Measurements from ENCODE around the gene CDKN1C.

Gene CDKN1C

DNA sequence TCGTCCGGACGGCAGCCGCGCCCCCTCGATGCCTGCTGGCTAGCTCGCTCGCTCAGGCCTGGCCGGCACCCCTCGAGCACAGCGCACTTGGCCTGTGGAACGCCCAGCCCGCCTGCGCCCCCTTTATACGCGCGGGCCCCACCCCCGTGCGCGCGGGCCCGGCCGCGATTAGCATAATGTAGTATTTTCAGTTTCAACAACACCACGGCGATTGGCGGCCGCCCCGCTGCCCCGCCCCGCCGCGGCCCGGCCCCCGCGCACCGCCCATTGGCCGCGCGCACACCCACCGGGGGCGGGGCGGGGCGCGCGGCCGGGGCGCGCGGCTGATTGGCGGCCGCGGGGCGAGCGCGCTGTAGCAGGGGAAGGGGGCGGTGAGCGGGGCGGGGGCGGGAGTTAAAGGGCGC, at the start of gene CDKN1C:
CDKN1C (minus strand) TSS at position 98 of the 404 bp plus-strand sequence. CDS start 319 bp downstream, outside the sequence.
- peak; percentile 68 for DNase-seq (ENCODE audit: low spot score)

GRCh38 chr11:2934611-2935239, 49.1 kb upstream of the CDKN1C start:
- no peak for DNase-seq (ENCODE audit: low spot score)

DNA sequence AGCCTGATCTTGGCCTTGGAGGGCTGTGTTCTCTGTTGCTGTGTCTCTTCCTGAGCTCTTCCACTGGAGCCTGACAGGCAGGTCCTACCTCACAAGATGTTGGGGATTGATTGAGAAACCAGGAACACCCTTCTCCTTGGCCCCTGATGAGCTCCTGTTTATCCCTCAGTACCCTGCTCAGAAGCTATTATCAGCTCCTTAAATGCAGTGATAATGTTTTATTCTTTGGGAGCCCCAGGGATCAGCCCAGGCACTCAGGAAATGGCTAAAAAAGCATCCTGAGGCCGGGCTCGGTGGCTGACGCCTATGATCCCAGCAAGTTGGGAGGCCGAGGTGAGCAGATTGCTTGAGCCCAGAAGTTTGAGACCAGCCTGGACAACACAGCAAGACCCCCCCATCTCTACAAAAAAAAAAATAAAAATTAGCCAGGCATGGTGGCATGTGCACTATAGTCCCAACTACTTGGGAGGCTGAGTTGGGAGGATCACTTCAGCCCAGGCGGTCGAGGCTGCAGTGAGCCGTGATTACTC, 48.5 kb upstream of the CDKN1C start:
- no peak for DNase-seq (ENCODE audit: low spot score)

DNA sequence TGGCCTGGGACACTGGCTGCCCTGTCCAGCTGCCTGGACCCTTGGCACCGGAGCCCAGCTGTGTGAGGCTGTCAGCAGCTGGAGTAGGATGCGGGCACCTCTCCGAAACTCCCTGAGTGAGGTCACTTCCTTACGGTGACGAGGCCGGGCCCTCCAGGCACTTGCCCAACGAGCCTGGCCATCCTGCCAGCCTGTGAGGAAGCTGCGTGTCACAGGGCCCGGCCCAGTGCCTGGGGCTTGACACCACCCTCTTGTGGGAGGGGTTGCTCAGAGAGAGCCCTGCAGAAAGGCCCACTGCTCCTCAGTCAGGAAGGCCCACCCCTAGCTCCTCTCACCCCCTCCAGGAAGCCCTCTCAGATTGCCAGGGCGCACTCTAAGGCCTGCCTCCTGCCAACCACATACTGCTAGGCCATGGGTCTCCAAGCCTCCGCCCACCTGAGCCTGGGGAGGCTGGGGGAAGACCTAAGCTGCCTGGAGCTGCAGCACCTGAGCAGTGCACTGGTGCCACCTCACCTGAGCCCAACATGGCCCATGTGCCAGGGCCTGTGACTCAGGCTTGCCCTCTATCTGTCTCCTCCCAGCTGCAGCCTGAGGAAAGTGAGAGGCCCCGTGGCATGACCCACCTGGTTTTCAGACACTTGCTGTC, 47.9 kb upstream of the CDKN1C start:
- DNase-seq (ENCODE audit: low spot score), result peak; percentile 86

DNA sequence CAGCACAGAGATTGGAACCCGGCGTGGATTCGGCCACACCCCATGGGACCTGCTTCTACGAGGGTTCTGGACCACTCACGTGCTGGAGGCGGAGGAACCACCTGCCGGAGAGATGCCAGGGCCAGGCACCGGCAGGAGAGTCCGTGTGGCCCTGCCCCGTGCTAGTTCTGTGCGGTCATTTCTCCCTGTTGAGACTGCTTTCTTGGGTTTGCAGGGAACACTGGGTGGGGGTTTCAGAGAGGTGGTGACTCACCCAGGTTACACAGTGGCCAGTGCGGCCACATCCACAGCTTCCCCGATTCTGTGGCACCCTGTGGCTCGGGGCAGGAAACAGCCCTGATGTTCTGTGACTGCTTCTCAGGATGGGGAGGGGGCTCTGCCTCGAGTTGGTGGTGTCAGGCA, 47.3 kb upstream of the CDKN1C start:
- DNase-seq (ENCODE audit: low spot score), result peak; percentile 30

- DNase-seq (ENCODE audit: low spot score), result no peak
Measured at GRCh38 chr11:2931771-2932738, 46.5 kb upstream of the CDKN1C start.

- no peak for DNase-seq (ENCODE audit: low spot score)
Measured at GRCh38 chr11:2931420-2931746, 45.8 kb upstream of the CDKN1C start.

- peak; percentile 42 for DNase-seq (ENCODE audit: low spot score)
Measured at GRCh38 chr11:2930704-2931419, 45.3 kb upstream of the CDKN1C start.

GRCh38 chr11:2929950-2930703, 44.6 kb upstream of the CDKN1C start:
- DNase-seq (ENCODE audit: low spot score), result peak; percentile 33

DNA sequence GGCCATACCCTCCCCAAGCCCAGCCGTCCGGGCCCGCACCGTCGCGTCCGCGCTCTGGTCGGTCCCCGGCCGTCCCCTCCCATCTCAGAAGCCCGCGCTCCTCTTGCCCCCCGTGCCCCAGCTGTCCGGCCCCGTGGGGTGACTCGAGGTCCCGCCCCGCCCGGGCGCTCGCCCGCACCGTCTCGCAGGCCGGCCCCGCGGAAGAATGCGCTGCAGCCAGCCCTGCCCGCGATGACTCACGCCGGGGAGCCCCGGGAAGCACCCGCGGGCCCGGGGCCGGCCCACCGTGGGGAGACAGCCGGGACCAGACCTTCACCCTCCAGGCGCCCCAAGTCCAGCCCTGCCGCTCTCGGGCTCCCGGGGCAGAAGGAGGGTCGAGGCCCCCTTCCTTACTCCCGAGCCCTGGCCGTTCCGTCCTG, 44.0 kb upstream of the CDKN1C start:
- DNase-seq (ENCODE audit: low spot score), result peak; percentile 49

GRCh38 chr11:2928605-2929530, 43.3 kb upstream of the CDKN1C start, which contains the start of gene PHLDA2:
Gene PHLDA2, minus strand, starts transcription at chr11:2929420. Its CDS starts 56 bp downstream, at chr11:2929364.
- DNase-seq (ENCODE audit: low spot score), result peak; percentile 52

GRCh38 chr11:2927851-2928604, 42.5 kb upstream of the CDKN1C start:
- peak; percentile 26 for DNase-seq (ENCODE audit: low spot score)

DNA sequence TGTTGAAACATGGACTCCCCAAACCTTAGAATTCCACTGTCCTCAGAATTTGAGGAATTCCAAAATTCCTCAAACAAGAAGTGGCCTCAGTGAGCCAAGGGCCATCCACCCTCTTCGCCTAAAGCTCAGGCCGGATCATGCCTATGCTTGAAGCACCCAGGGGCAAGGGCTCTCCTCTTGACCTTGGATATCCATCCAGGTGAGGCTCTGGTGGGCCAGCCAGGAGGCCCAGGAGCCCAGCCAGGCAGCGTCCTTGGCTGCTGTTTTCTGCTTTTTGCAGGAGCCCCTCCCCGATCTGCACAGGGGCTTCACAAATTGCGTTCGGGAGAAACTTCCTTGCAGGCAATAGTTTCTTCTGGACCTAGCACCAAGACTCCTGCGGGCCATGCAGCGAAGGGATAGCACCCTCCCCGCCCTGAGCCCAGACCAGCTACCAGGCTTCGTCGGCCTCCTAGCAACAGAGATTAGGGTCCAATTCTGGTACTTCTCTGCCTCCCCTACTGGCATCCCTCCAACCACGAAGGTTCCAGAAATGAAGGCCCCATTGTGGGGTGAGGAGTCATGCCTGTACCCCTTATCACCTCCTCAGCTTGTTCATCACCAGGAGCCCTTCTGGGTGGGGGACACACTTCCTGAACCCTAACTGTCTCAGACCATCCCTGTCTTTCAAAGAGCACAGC, 41.7 kb upstream of the CDKN1C start:
- DNase-seq (ENCODE audit: low spot score), result no peak

DNA sequence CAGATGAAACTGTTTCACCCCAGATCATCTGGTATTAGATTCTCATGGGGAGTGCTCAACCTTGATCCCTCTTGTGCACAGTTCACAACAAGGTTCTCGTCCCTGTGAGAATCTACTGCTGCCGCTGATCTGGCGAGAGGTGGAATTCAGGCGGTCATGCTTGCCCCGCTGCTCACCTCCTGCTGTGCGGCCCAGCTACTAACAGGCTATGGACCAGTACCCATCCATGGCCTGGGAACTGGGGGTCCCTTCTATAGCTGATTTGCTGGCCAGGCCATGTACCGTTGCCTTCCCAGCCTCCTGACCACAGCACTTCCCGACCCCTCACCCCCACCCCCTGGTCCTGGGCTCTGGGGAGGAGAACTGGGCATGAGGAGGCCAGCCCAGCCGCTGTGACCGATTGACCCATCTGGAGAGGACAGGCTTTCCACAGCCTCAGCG, 41.1 kb upstream of the CDKN1C start:
- DNase-seq (ENCODE audit: low spot score), result no peak

GRCh38 chr11:2924821-2925675, 39.5 kb upstream of the CDKN1C start:
- no peak for DNase-seq (ENCODE audit: low spot score)

GRCh38 chr11:2924381-2924780, 38.8 kb upstream of the CDKN1C start:
- no peak for DNase-seq (ENCODE audit: low spot score)

Measured in kidney capillary endothelial cell (primary cell).